NCI-H1105 treated with DMSO at 0.1 percent for 48 hours (cell line): ENCODE data around the gene MYMX.
A peak's percentile ranks its signal among the peaks of the same experiment; 100 is the strongest.
"Not testable (repeated sequence)": the region's sequence is repeated elsewhere in the genome, so short reads cannot be mapped to it uniquely, and the experiment has no call there.

Experiments used
- DNase-seq: peaks from one replicate; lab custom pipeline; 2025; lab: John Stamatoyannopoulos, UW

The MYMX gene

DNA sequence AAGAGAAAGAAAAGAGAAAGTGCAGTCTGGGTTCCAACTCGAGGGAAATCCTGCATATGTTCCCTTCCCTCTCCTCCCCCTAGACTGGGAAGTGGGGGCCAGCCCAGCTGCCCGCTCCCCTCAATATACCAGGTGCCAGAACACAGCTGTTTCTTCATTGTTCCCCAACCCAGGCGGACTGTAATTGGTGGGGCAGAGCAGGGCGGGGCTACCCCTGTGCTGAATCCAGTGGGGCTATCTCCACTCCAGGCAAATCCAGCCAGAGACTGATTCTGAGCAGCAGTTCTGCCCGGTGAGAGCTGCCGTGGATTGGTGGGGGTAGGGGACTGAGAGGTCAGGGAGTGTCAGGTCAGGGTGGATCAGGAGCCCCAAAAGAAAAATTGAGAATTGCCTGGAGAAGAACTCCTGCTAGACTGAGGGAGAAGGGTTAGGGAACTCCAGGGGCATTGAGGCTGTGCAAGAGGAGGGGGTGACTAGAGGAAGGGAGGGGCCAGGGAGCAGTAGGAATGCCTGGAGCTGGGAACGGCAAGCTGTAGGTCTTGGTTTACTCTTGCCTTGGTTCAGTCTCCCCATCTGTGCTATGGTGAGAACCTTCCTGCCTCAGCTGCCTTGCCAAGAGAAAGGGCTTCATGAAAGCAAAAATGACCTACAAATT, at the start of gene MYMX:
MYMX (plus strand) TSS at position 250 of the 655 bp plus-strand sequence. CDS start 546 bp downstream, outside the sequence.
- DNase-seq: no peak

DNA sequence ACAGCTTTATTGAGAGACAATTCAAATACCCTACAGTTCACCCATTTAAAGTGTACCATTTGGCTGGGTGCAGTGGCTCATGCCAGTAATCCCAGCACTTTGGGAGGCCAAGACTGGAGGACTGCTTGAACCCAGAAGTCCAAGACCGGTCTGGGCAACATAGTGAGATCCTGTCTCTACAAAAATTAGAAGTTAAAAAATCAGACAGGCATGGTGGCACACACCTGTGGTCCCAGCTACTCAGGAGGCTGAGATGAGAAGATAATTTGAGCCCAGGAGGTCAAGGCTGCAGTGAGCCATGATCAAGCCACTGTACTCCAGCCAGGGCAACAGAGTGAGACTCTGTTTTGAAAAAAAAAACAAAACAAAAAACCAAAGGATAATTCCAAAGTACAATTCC, 49.2 kb upstream of the MYMX start:
- no peak for DNase-seq

DNA sequence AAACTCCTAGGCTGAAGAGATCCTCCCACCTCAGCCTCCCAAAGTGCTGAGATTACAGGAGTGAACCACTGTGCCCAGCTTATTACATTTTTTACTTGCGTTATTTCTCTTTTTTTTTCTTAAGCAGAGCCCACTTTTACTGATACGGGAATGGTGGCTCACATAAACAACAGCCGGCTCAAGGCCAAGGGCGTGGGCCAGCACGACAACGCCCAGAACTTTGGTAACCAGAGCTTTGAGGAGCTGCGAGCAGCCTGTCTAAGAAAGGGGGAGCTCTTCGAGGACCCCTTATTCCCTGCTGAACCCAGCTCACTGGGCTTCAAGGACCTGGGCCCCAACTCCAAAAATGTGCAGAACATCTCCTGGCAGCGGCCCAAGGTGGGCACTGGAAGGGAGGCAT, 47.6 kb upstream of the MYMX start:
- no peak for DNase-seq

DNA sequence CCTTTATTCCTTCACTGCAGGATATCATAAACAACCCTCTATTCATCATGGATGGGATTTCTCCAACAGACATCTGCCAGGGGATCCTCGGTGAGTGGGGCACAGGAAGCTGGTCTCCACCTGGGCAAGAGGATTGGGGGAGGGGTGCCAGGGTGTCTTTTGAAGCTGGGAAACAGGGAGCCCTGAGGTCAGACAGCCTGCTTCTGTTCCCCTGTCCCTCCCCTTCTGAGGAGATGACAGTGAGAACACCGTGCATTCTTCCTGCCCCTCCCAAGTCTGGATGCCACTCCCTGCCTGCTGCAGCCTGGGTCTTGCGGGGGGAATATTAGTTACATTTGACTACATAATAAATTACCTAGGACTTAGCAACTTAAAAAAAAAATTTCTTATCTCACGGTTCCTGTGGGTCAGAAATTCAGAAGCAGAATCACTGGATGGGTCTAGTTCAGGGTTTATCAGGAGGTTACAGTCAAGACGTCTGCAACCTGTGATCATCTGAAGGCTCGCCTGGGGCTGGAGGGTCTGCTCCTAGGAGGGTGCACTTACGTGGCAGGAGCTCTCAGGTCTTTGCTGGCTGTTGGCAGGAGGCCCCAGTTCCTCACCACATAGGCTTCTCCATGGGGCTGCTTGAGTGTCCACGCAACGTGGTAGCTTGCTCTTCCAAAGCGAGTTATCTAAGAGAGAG, 46.7 kb upstream of the MYMX start:
- no peak for DNase-seq

DNA sequence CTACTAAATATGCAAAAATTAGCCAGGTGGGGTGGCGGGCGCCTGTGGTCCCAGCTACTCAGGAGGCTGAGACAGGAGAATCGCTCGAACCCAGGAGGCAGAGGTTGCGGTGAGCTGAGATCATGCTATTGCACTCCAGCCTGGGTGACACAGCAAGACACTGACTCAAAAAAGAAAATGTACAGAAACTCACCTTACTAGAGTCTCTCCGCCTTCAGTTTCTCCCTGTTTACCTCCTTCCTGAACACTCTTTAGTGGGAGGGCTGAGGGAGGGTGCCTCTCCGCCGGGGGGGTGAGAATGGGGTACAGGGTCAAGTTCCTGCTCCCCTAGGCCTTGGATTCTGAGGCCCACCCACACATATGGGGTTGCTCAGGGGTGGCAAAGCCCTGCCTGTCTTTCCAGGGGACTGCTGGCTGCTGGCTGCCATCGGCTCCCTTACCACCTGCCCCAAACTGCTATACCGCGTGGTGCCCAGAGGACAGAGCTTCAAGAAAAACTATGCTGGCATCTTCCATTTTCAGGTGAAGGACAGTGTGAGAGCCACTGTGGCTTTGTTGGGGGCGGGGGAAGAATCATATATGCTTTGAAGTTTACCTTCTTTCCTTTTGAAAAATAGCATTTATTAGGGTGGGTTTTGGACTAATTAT, 44.7 kb upstream of the MYMX start:
- DNase-seq: no peak

DNA sequence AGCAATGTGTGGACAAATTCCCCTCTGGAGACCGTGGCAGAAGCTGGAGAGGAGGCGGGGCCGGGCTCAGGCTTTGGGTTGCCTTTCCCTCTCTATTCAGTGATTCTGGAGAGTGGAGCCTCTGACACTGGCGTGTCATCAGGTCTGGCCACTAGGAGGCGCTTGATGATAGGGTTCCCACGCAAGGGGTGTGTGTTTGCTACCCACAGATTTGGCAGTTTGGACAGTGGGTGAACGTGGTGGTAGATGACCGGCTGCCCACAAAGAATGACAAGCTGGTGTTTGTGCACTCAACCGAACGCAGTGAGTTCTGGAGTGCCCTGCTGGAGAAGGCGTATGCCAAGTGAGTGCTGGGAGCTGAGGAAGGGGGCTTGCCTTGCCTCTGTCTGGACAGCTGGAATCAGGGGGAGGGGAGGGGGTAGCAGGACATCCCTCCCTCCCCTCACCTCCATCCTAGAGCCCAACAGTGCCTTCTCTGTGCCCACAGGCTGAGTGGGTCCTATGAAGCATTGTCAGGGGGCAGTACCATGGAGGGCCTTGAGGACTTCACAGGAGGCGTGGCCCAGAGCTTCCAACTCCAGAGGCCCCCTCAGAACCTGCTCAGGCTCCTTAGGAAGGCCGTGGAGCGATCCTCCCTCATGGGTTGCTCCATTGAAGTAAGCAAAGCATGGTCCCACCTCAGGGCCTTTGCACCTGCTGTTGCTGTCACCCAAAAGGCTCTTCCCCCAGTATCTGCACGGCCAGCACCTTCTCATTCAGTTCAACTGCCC, 43.8 kb upstream of the MYMX start:
- DNase-seq: peak; percentile 60

DNA sequence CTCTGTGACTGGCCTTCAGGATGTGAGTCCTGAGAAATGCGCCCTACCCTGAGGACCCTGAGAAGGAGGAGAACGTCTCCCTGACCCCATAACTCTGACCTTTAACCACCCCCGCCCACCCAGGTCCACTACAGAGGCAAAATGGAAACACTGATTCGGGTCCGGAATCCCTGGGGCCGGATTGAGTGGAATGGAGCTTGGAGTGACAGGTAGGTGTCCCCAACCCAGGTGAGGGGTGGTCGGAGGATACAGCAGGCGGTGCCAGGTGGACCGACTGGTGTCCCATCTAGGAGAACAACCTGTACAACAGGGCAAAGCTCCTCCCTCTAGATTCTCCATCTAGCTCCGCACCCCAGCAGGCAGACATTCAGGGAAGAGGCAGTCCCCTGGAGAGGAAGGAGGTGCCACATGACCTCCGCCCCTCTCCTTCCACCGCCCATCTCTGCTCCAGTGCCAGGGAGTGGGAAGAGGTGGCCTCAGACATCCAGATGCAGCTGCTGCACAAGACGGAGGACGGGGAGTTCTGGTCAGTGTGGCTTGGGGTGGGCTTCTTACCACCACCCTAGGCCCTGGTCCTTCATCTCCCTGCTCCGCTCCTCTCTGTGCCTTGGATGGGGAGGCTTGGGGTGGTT, 40.5 kb upstream of the MYMX start:
- no peak for DNase-seq

DNA sequence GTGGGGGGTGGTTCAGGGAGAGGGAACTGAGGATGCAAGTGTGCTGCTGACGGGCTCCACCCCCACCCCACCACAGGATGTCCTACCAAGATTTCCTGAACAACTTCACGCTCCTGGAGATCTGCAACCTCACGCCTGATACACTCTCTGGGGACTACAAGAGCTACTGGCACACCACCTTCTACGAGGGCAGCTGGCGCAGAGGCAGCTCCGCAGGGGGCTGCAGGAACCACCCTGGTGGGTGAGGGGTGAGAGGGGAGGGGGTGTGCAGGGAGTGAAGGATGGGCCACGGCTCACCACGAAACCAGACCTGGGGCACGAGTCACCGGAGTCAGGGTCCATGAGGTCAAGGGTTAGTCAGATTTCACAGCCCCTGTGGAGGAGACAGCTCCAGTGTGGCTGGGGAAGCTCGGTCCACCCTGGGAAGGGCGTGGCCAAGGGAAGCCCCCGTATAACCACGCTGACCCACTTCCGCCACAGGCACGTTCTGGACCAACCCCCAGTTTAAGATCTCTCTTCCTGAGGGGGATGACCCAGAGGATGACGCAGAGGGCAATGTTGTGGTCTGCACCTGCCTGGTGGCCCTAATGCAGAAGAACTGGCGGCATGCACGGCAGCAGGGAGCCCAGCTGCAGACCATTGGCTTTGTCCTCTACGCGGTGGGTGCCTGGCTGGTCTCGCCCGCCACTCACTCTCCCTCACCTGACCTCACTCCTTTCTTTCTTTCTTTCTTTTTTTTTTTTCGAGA, 39.8 kb upstream of the MYMX start:
- no peak for DNase-seq

DNA sequence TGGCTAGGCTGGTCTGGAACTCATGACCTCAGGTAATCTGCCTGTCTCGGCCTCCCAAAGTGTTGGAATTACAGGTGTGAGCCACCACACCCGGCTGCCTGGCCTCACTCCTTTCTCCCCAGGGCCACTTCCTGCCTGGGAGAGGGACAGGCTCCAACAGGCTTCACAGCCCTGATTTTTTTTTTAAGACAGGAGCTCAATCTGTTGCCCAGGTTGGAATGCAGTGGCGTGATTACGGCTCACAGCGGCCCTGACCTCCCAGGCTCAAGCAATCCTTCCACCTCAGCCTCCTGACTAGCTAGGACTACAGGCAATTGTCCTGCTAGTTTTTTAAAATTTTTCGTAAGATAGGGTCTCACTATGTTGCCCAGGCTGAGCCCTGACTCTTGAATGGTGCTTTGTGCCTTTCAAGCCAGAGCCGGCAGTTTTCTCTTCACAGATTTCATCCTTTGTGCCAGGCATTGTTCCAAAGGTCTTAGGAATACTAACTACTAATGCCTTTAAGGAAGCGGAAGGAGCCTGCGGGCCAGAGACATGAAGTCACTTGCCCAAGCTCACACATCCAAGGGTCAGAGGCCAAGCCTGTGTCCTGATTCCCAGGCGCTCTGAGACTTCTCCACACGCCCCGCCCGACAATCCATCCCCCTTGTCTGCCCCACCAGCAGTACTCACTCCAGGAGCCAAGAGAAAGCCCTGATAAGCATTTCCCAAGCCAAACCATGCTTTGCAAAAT, 38.9 kb upstream of the MYMX start:
- no peak for DNase-seq

DNA sequence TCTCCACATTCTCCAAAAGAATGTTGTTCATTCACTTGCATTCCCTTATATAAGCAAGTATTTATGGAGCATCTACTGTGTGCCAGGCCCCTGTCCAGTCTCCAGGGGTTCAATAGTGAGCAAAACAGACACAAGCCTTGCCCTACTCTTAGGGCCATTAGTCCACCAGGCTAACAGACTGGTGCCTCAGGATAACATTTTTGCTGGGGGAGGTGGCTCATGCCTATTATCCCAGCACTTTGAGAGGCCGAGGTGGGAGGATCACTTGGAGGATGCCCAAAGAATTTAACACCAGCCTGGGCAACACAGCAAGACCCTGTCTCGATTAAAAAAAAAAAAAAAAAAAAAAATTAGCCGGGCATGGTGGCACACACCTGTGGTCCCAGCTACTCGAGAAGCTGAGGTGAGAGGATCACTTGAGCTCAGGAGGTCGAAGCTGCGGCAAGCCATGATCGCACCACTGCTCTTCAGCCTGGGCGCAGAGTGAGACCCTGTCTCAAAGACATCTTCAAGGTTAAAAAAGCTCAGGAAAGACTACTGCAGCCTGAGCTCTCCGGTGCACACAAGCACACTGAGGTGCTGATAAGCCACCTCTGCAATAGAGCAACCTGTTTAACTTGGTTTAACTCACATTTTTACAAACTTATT, 38.2 kb upstream of the MYMX start:
- no peak for DNase-seq

DNA sequence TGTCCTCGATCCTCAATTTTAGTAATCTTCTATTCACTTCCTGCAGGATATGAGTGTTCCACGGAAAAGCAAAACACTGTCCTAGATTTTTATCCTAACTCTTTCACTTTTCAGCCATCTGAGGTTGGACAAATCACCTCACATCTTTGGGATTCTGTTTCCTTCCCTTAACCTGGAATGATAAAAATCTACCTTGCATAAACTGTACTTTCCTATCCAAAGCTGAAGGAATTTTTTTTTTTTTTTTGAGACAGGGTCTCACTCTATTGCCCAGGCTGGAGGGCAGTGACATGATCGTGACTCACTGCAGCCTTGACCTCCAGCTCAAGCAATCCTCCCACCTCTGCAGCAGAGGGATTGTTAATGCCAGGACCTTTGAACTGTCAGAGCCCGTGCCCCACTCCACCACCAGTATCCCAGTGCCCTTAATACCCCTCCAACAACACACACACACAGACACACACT, 37.6 kb upstream of the MYMX start:
- DNase-seq: no peak

DNA sequence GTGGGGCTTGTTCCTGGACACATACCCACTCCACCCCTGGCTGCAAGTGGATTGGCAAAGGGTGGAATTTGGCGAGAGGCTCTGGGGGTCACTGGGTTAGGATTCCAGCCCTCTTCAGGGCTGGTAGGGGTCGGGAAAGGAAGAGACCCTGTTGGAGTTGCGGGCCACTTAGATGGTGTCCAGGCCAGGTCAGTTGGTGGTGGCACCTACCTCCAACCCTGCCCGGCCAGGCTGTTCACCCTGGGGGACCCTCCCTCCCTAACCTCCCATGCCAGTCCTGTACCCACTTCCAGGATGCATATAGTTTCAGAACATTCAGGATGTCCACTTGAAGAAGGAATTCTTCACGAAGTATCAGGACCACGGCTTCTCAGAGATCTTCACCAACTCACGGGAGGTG, 37.1 kb upstream of the MYMX start:
- DNase-seq: no peak

DNA sequence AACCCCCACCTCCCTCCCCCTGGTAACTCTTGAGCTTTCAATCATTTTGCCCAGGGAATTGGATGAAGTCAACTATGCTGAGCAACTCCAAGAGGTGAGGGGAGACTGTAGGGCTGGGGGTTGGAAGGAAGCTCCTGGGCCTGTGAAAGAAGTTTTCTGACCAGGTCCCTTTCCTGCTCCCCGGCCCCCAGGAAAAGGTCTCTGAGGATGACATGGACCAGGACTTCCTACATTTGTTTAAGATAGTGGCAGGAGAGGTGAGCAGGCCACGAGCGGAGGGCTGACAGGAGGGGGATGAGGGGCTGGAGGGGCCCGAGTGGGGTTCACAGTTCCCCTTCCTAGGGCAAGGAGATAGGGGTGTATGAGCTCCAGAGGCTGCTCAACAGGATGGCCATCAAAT, 36.3 kb upstream of the MYMX start:
- no peak for DNase-seq

DNA sequence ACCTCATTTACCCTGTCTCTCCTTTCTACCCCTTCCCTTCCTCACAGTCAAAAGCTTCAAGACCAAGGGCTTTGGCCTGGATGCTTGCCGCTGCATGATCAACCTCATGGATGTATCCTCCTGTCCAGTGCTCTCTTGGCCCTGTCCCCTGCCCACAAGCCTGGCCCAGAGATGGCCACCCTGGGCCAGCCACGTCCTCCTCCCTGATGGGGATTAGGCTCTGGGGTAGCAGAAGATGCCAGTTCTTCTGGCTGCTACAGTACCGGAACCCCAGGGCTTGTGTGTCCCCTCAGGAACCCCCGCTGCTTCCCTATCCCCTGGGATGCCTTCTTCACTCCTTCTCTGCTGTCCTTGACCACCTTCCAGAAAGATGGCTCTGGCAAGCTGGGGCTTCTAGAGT, 35.8 kb upstream of the MYMX start:
- no peak for DNase-seq

DNA sequence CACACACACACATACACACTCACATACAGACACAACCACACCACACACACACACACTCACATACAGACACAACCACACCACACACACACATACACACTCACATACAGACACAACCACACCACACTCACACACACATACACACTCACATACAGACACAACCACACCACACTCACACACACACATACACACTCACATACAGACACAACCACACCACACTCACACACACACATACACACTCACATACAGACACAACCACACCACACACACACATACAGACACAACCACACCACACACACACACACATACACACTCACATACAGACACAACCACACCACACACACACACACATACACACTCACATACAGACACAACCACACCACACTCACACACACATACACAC, 34.9 kb upstream of the MYMX start:
- DNase-seq: not testable (repeated sequence)

DNA sequence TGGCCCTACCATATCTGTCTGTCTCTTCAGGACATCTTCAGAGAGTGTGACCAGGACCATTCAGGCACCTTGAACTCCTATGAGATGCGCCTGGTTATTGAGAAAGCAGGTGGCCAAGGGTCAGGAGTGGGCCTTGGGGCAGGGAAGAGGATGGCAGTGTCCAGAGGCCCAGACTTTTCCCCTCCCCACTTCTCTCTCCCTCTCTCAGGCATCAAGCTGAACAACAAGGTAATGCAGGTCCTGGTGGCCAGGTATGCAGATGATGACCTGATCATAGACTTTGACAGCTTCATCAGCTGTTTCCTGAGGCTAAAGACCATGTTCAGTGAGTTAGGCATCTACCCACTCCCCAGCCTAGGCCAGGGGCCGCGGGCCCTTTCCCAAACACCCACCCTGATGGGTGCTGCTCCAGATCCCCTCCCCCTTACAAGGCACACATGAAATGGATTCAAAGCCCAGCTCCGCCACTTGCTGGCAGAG, 33.8 kb upstream of the MYMX start:
- DNase-seq: no peak

DNA sequence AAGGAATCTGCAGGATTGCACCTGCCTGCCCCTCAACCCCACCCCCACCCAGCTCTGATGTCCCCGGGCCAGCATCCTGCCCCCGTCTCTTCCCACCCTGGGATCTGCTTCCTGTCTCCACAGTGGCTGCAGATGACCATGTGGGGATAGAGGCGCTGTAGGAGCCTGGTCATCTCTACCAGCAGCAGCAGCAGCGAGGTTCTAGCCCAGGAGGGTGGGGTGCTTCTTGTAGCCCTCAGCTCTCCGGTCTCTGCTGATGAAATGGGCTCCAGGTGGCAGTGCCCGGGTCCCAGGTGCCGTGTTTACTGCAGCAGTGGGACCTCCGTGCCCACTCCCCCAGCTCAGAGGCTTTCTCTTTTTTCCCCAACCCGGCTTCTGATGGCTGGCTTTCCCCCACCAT, 32.9 kb upstream of the MYMX start:
- DNase-seq: no peak

DNA sequence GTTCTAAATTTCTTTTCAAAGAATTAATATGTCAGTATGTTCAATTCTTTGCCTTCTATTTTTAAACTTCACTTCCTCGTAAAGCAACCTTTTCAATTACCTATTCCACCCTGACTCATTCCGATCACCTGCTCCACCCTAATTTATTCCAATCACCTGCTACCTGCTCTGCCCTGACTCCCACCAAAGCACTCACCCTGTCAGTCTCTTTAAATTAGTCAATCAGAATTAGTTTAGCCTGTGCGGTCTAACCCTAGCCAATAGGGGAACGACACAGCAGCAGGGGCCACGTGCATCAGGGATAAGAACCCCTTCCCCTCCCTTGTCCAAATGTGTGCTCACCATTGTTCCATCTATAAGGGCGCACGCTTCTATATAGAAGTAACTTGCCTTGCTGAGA, 31.4 kb upstream of the MYMX start:
- DNase-seq: not testable (repeated sequence)

DNA sequence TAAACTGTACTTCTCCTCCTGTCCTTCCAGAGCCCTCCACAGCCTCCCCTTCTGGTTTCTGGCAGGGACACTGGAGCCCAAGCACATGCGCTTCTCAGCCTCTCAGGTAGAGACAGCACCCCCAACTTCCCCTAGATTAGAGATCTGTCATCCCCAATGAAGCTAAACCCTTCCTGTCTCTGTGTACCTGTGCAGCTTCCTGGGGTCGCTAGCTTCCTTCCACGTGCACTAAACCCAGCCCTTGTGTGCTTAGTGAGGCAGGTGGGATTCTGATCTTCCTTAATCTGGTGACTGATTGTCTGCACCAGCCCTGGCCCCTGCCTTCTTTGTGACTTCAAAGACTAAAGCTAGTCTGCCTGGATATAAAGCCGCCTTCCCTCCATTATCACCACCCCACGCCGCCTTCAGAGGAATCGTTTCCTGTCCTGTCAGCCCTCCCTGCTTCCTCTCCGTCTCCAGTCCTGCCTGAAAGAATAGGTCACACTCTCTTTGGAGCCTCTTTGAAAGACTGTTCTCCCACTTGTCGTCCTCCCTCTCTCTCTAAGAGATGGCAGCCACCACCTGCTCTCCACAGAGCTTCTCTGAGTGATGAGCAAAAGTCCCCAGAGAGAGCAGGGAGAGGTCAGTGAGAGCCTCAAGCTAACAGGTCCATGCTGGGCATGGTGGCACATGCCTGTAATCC, 30.6 kb upstream of the MYMX start:
- DNase-seq: no peak
